GM12878 (cell line): ENCODE data around the gene NACC1. TPM values are rescaled to one million over a fixed set of nuclear protein-coding genes. Genes with fewer than 3 reads are reported as not detected.

ENCODE experiments used
- ATAC-seq: fragments of 200-7000 bp; cut with Tn5 transposase; 3 replicates; pipeline ENCODE4 v1.9.1; 2020; ENCODE audit warnings: mild to moderate bottlenecking, moderate library complexity
- BruUV-seq: library from RNA; stranded (reverse); fragments of 400-500 nt; replicated peaks from 2 replicates; lab custom pipeline; 2021; lab: Mats Ljungman, UMichigan
- CTCF ChIA-PET: fragments of 300-600 bp; sonication (Branson Sonifier 250); formaldehyde crosslinking; extraction: SDS; loops from one replicate; lab custom pipeline; 2021; ENCODE audit warnings: inconsistent platforms; lab: Yijun Ruan, JAX
- POLR2A ChIA-PET: fragments of 350-600 bp; formaldehyde crosslinking; extraction: SDS; loops from one replicate; lab custom pipeline; 2021; ENCODE audit warnings: inconsistent platforms; lab: Charles Lee
- RAD21 ChIA-PET: fragments of 300-600 bp; sonication (Branson Sonifier 250); formaldehyde crosslinking; loops from one replicate; lab custom pipeline; 2023; ENCODE audit warnings: antibody characterized with exemption; ENCODE audit not compliant: unreplicated experiment; lab: Charles Lee
- SMC1A ChIA-PET: fragments of 300-600 bp; sonication (Branson Sonifier 250); formaldehyde crosslinking; loops from one replicate; lab custom pipeline; 2023; ENCODE audit not compliant: unreplicated experiment, uncharacterized antibody; lab: Charles Lee
- DNase-seq: peaks from one replicate; pipeline ENCODE4 v3.0.0-alpha.2; 2011; ENCODE audit warnings: low read depth, low spot score
- FAIRE-seq: peaks from 3 replicates; lab custom pipeline; 2011; peaks lifted over from hg19 to GRCh38; lab: Jason Lieb, UNC
- H2AFZ ChIP-seq: 2 replicates; pipeline ENCODE4 v1.6.0; 2011; ENCODE audit warnings: low read depth, low read length, control low read depth; ENCODE audit not compliant: control insufficient read depth
- H3K27ac ChIP-seq: 2 replicates; pipeline ENCODE4 v1.5.1; 2011; ENCODE audit warnings: control low read depth; ENCODE audit not compliant: control insufficient read depth, insufficient read depth
- H3K27me3 ChIP-seq, 2 experiments: replicated peaks in 1 of 2; 2 replicates each; pipeline versions ENCODE4 v1.6.0 to v1.6.1; 2011; ENCODE audit warnings: low read length in 1 of 2; ENCODE audit not compliant: control insufficient read depth in 2 of 2, insufficient read depth in 2 of 2
- H3K36me3 ChIP-seq, 2 experiments: 2 replicates each; pipeline ENCODE4 v1.5.1; 2011; ENCODE audit warnings: low read length in 1 of 2; ENCODE audit not compliant: control insufficient read depth in 2 of 2, insufficient read depth in 2 of 2
- H3K4me1 ChIP-seq: 2 replicates; pipeline ENCODE4 v1.6.1; 2011; ENCODE audit warnings: mild to moderate bottlenecking, low read length, moderate library complexity, mixed read lengths; ENCODE audit not compliant: control insufficient read depth, insufficient read depth
- H3K4me2 ChIP-seq: 2 replicates; pipeline ENCODE4 v1.6.0; 2011; ENCODE audit warnings: control low read depth; ENCODE audit not compliant: control insufficient read depth, insufficient read depth
- H3K4me3 ChIP-seq: fragments of 200-600 bp; sonication (generic); 2 replicates; pipeline ENCODE4 v1.5.1; 2016
- H3K79me2 ChIP-seq: 2 replicates; pipeline ENCODE4 v1.6.0; 2011; ENCODE audit warnings: low read length; ENCODE audit not compliant: control insufficient read depth, insufficient read depth
- H3K9ac ChIP-seq: 2 replicates; pipeline ENCODE4 v1.8.0; 2011; ENCODE audit warnings: low read length, control low read depth, mixed read lengths; ENCODE audit not compliant: control insufficient read depth, insufficient read depth
- H3K9me3 ChIP-seq: replicated peaks from 3 replicates; pipeline ENCODE4 v1.5.1; 2011; ENCODE audit warnings: mild to moderate bottlenecking, low read length; ENCODE audit not compliant: control insufficient read depth, insufficient read depth
- H4K20me1 ChIP-seq: 2 replicates; pipeline ENCODE4 v1.6.0; 2011; ENCODE audit not compliant: control insufficient read depth, insufficient read depth
- ETV6 ChIP-seq, 2 experiments: fragments of 450-650 bp in 1 of 2; IDR thresholded peaks in 1 of 2; conservative IDR thresholded peaks in 1 of 2; 2 replicates each; pipeline ENCODE4 v1.6.1; 2014; ENCODE audit warnings: antibody characterized with exemption in 1 of 2, borderline replicate concordance in 1 of 2, low read depth in 1 of 2, mild to moderate bottlenecking in 1 of 2, moderate library complexity in 1 of 2
- KDM1A ChIP-seq: fragments of 200-600 bp; sonication (generic); IDR thresholded peaks from 2 replicates; pipeline ENCODE4 v1.6.1; 2016; ENCODE audit warnings: borderline replicate concordance
- POLR2AphosphoS5 ChIP-seq: IDR thresholded peaks from 2 replicates; pipeline ENCODE4 v1.6.1; 2011; ENCODE audit warnings: mild to moderate bottlenecking, low read length, inconsistent platforms
- RBBP5 ChIP-seq: fragments of 200-600 bp; sonication (generic); conservative IDR thresholded peaks from 2 replicates; pipeline ENCODE4 v1.6.1; 2016
- SREBF2 ChIP-seq: IDR thresholded peaks from 2 replicates; pipeline ENCODE4 v1.6.1; 2012; ENCODE audit warnings: mild to moderate bottlenecking, low read length
- ZNF622 ChIP-seq: fragments of 450-650 bp; IDR thresholded peaks from 2 replicates; pipeline ENCODE4 v1.6.1; 2017; ENCODE audit warnings: mild to moderate bottlenecking, inconsistent platforms
- WGBS: methylation state at CpG from one replicate; pipeline ENCODE4 v1.1.6; 2016; ENCODE audit warnings: low lambda C conversion rate; ENCODE audit not compliant: insufficient replicate concordance, insufficient coverage; ENCODE audit errors: missing lambda C conversion rate; 5-methylcytosine and 5-hydroxymethylcytosine counted together
- in situ Hi-C: fragments of 300-500 bp; cut with MboI; formaldehyde crosslinking; loops from 9 replicates; pipeline ENCODE4 v1.14.3; 2018; ENCODE audit warnings: mixed read lengths
- intact Hi-C: fragments of 100-400 bp; cut with micrococcal nuclease; formaldehyde crosslinking; loops from one replicate; pipeline ENCODE4 v1.14.2; 2022; ENCODE audit not compliant: unreplicated experiment
- polyA plus RNA-seq, 11 experiments: library from polyadenylated mRNA; depleted of rRNA in 4 of 11; unstranded in 6 of 11; stranded (reverse) in 5 of 11; fragments of >200 nt; fragmentation: Nextera tagmentation in 4 of 11; fragmentation: Illumina TruSeq in 1 of 11; extraction: Ambion mirVana in 4 of 11; extraction: Trizol in 1 of 11; gene quantifications; 1 replicate in 1 of 11; 2 replicates in 10 of 11; pipeline versions ENCODE4 v1.2.1 to v1.2.3, GENCODE V29; 2011 to 2016; ENCODE audit warnings: inconsistent platforms in 2 of 11, missing spikeins in 2 of 11, low read depth in 1 of 11
- total RNA-seq, 4 experiments: library from RNA; depleted of rRNA in 3 of 4; stranded (reverse); fragments of >200 nt in 3 of 4; fragmentation: Illumina TruSeq in 1 of 4; extraction: Trizol in 1 of 4; gene quantifications; 2 replicates each; pipeline versions ENCODE4 v1.2.1 to v1.2.3, GENCODE V29; 2013 to 2021
- TF ChIP-seq, protein P1 (sequence below): fragments of 450-650 bp; IDR thresholded peaks from 2 replicates; pipeline ENCODE4 v1.6.1; 2016; ENCODE audit warnings: mild to moderate bottlenecking

NACC1 gene
- total and polyA plus RNA-seq, 10 of the 15 experiments (the other 5 are each of a cell fraction or from before 2014, with no cell fraction given), result 0.18 to 120 (median 19.2) TPM

- SMC1A ChIA-PET, result interaction anchor here (0.5 to 1.4 kb wide), 3 partner anchors 11 to 238 kb away, joined by 3 read pairs; no protein-coding TSS in a partner anchor
- DNase-seq, result no peak
- H3K4me1 ChIP-seq, result peaks cover 33% of the 10 kb centered on the region
- H3K27me3 ChIP-seq, result no peaks in the 10 kb centered on the region
- RAD21 ChIA-PET, result interaction anchor here (0.6 to 1.4 kb wide), 3 partner anchors 28 to 33 kb away, joined by 3 to 4 read pairs (median 3); partner anchors contain the start of genes IER2 and STX10
- intact Hi-C loops (no loop called here), in situ Hi-C loops (no loop called here)
- WGBS, result 44% methylated on average over 9 of the region's 9 CpGs
- peak overlapping the region; percentile 32; the same call in 1 of the 2 replicates for H3K4me3 ChIP-seq
- no peaks in the 10 kb centered on the region for H3K9me3 ChIP-seq
- H3K27ac ChIP-seq, result peak overlapping the region; percentile 6; the same call in 1 of the 2 replicates
- no peak overlapping the region for H2AFZ ChIP-seq
- POLR2A ChIA-PET, result interaction anchor here (0.5 to 3.8 kb wide), 5 partner anchors 9 to 74 kb away, joined by 3 to 28 read pairs (median 3); no protein-coding TSS in a partner anchor
- H3K79me2 ChIP-seq, result peaks cover 66% of the 10 kb centered on the region
- TF ChIP-seq POLR2AphosphoS5, result no peak
- TF ChIP-seq ZNF622, result no peak
- TF ChIP-seq SREBF2, result no peak
- no peak for TF ChIP-seq RBBP5
- no peak for TF ChIP-seq ETV6 (conservative IDR thresholded peaks at IDR 0.05 in 1 of 2, IDR thresholded peaks at IDR 0.05 in 1 of 2; ENCODE audit: borderline replicate concordance in 1 of 2, low read depth in 1 of 2)
- TF ChIP-seq KDM1A, result no peak
- TF ChIP-seq, protein P1, sequence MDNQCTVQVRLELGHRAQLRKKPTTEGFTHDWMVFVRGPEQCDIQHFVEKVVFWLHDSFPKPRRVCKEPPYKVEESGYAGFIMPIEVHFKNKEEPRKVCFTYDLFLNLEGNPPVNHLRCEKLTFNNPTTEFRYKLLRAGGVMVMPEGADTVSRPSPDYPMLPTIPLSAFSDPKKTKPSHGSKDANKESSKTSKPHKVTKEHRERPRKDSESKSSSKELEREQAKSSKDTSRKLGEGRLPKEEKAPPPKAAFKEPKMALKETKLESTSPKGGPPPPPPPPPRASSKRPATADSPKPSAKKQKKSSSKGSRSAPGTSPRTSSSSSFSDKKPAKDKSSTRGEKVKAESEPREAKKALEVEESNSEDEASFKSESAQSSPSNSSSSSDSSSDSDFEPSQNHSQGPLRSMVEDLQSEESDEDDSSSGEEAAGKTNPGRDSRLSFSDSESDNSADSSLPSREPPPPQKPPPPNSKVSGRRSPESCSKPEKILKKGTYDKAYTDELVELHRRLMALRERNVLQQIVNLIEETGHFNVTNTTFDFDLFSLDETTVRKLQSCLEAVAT, result no peak
- FAIRE-seq, result no peak
- H3K4me2 ChIP-seq, result peak overlapping the region; percentile 90
- no TSS peak for BruUV-seq
- CTCF ChIA-PET, result interaction anchor here (0.6 to 3.0 kb wide), 10 partner anchors 15 to 154 kb away, joined by 3 to 13 read pairs (median 3); no protein-coding TSS in a partner anchor
- H3K9ac ChIP-seq, result peak overlapping the region; percentile 32; the same call in 1 of the 2 replicates
- peaks cover 10% of the 10 kb centered on the region for H4K20me1 ChIP-seq
- H3K36me3 ChIP-seq, result peaks cover 5 to 7% of the 10 kb centered on the region in 2 experiments; a peak in 3 of 4 replicates
- no peak for ATAC-seq
These were observed 2.0 kb downstream of the NACC1 start for GRCh38 chr19:13120031-13120430.
